ENCODE data around the gene XRN2.

- TF ChIP-seq, protein P1, sequence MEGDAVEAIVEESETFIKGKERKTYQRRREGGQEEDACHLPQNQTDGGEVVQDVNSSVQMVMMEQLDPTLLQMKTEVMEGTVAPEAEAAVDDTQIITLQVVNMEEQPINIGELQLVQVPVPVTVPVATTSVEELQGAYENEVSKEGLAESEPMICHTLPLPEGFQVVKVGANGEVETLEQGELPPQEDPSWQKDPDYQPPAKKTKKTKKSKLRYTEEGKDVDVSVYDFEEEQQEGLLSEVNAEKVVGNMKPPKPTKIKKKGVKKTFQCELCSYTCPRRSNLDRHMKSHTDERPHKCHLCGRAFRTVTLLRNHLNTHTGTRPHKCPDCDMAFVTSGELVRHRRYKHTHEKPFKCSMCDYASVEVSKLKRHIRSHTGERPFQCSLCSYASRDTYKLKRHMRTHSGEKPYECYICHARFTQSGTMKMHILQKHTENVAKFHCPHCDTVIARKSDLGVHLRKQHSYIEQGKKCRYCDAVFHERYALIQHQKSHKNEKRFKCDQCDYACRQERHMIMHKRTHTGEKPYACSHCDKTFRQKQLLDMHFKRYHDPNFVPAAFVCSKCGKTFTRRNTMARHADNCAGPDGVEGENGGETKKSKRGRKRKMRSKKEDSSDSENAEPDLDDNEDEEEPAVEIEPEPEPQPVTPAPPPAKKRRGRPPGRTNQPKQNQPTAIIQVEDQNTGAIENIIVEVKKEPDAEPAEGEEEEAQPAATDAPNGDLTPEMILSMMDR (IDR thresholded peaks at IDR 0.05): no peak
- TF ChIP-seq POLR2A (IDR thresholded peaks at IDR 0.05): no peak
Observed at GRCh38 chr20:21378259-21378658, 75.1 kb downstream of the XRN2 start.

All from esophagus squamous epithelium (tissue), 4 donors.